OCI-LY1 (cell line): ENCODE data around the gene HINT1.
"Not testable (repeated sequence)": the region's sequence is repeated elsewhere in the genome, so short reads cannot be mapped to it uniquely, and the experiment has no call there.

Source experiments
- H2AFZ ChIP-seq: fragments of 200-600 bp; sonication (generic), shearing (Covaris generic); 2 replicates; pipeline ENCODE4 v1.6.0; 2014; ENCODE audit warnings: antibody characterized with exemption, mild to moderate bottlenecking, low read length
- H3F3A ChIP-seq: fragments of 200-600 bp; sonication (generic), shearing (Covaris generic); 2 replicates; pipeline ENCODE4 v1.6.0; 2014; ENCODE audit warnings: mild to moderate bottlenecking, antibody characterized with exemption, low read length, moderate library complexity; ENCODE audit not compliant: insufficient read depth
- H3K27ac ChIP-seq: fragments of 200-600 bp; sonication (generic); 2 replicates; pipeline ENCODE4 v1.5.1; 2014; ENCODE audit warnings: low read length, mixed run types, mild to moderate bottlenecking, low read depth; ENCODE audit not compliant: poor library complexity, severe bottlenecking
- H3K27me3 ChIP-seq: fragments of 200-600 bp; sonication (generic); 2 replicates; pipeline ENCODE4 v1.6.0; 2014; ENCODE audit warnings: antibody characterized with exemption, mild to moderate bottlenecking, low read length, moderate library complexity; ENCODE audit not compliant: insufficient read depth
- H3K36me3 ChIP-seq: fragments of 200-600 bp; sonication (generic); 2 replicates; pipeline ENCODE4 v1.6.1; 2014; ENCODE audit warnings: mild to moderate bottlenecking, antibody characterized with exemption, low read length, moderate library complexity, mixed read lengths; ENCODE audit not compliant: insufficient read depth
- H3K4me1 ChIP-seq: fragments of 200-600 bp; sonication (generic); 2 replicates; pipeline ENCODE4 v1.5.1; 2014; ENCODE audit warnings: mild to moderate bottlenecking, low read length, moderate library complexity; ENCODE audit not compliant: insufficient read depth, severe bottlenecking
- H3K4me2 ChIP-seq: fragments of 200-600 bp; sonication (generic), shearing (Covaris generic); 2 replicates; pipeline ENCODE4 v1.6.1; 2014; ENCODE audit warnings: low read length
- H3K4me3 ChIP-seq: fragments of 200-600 bp; sonication (generic); 2 replicates; pipeline ENCODE4 v1.5.1; 2014; ENCODE audit warnings: low read length, low read depth, mild to moderate bottlenecking, mixed read lengths; ENCODE audit not compliant: poor library complexity, severe bottlenecking
- H3K79me2 ChIP-seq: fragments of 200-600 bp; shearing (Covaris generic); 2 replicates; pipeline ENCODE4 v1.6.1; 2016; ENCODE audit warnings: mixed run types, low read length, mixed read lengths; ENCODE audit not compliant: insufficient read depth
- H3K9ac ChIP-seq: fragments of 200-600 bp; sonication (generic), shearing (Covaris generic); 2 replicates; pipeline ENCODE4 v1.6.1; 2014; ENCODE audit warnings: mild to moderate bottlenecking, low read length, mixed read lengths
- H3K9me2 ChIP-seq: fragments of 200-600 bp; sonication (generic), shearing (Covaris generic); 2 replicates; pipeline ENCODE4 v1.6.1; 2014; ENCODE audit warnings: low read depth, mild to moderate bottlenecking, low read length, mixed read lengths
- H3K9me3 ChIP-seq: fragments of 200-600 bp; shearing (Covaris generic); 2 replicates; pipeline ENCODE4 v1.6.1; 2014; ENCODE audit warnings: low read length, mixed read lengths
- H4K20me1 ChIP-seq: fragments of 200-600 bp; sonication (generic), shearing (Covaris generic); 2 replicates; pipeline ENCODE4 v1.6.0; 2016; ENCODE audit warnings: mild to moderate bottlenecking, low read length; ENCODE audit not compliant: insufficient read depth
- EZH2 ChIP-seq: fragments of 200-600 bp; sonication (generic), shearing (Covaris generic); IDR thresholded peaks from 2 replicates; pipeline ENCODE4 v1.8.0; 2017; ENCODE audit warnings: borderline replicate concordance, mixed run types, mild to moderate bottlenecking, antibody characterized with exemption, low read length, moderate library complexity, mixed read lengths
- TF ChIP-seq, protein P1 (sequence below): fragments of 200-600 bp; sonication (generic), shearing (Covaris generic); IDR thresholded peaks from 2 replicates; pipeline ENCODE4 v1.5.1; 2017; ENCODE audit warnings: mild to moderate bottlenecking, antibody characterized with exemption, low read length, moderate library complexity, mixed read lengths

The HINT1 gene

DNA sequence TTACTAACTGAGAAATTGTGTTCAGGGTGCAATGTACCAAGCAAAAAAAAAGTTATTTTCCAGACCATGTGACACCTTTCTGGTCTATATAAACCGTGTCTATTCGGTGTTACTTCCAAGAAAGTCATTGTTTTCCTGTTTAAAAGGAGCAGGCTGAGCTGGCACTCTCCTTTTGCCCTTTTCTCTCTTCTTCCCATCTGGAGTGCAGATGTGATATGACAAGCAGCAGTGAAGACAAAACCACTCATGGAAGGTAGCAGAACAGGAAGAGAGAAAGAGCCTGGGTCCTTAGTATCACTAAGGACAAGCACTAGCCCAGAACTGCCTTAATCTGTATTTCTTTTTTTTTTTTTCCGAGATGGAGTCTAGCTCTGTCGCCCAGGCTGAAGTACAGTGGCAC lies 31.3 kb upstream of the HINT1 start:
- no peaks in the 10 kb centered on the region for H3K9me3 ChIP-seq
- no peaks in the 10 kb centered on the region for H3K9me2 ChIP-seq
- no peak for TF ChIP-seq EZH2
- TF ChIP-seq, protein P1, sequence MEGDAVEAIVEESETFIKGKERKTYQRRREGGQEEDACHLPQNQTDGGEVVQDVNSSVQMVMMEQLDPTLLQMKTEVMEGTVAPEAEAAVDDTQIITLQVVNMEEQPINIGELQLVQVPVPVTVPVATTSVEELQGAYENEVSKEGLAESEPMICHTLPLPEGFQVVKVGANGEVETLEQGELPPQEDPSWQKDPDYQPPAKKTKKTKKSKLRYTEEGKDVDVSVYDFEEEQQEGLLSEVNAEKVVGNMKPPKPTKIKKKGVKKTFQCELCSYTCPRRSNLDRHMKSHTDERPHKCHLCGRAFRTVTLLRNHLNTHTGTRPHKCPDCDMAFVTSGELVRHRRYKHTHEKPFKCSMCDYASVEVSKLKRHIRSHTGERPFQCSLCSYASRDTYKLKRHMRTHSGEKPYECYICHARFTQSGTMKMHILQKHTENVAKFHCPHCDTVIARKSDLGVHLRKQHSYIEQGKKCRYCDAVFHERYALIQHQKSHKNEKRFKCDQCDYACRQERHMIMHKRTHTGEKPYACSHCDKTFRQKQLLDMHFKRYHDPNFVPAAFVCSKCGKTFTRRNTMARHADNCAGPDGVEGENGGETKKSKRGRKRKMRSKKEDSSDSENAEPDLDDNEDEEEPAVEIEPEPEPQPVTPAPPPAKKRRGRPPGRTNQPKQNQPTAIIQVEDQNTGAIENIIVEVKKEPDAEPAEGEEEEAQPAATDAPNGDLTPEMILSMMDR, result no peak
- H3K9ac ChIP-seq, result no peak overlapping the region
- no peaks in the 10 kb centered on the region for H3K4me1 ChIP-seq
- no peaks in the 10 kb centered on the region for H3K27me3 ChIP-seq
- no peak overlapping the region for H3K4me2 ChIP-seq
- no peaks in the 10 kb centered on the region for H3F3A ChIP-seq
- no peak overlapping the region for H3K4me3 ChIP-seq
- H3K79me2 ChIP-seq, result no peaks in the 10 kb centered on the region
- H3K36me3 ChIP-seq, result peaks cover 12% of the 10 kb centered on the region; the same call in 1 of the 2 replicates
- H2AFZ ChIP-seq, result no peak overlapping the region
- no peak overlapping the region for H3K27ac ChIP-seq
- H4K20me1 ChIP-seq, result no peaks in the 10 kb centered on the region

DNA sequence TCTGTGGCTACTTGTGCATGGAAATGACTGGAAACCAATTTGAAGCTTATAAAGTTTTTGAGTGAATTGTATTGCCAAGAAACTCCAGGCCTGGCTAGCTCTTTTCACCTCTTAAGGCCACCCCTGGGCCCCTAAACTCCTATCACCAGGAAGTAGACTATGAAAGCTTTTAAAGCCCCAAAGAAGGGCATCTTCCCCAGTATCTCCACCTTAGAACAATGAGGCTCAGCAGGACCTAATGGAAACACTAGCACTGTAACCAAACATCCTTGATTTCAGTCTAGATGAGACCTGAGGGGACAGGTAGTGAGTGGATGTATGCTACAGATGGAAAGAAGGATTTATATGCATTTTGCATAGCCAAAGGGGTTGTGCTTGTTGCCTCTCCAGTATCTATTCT lies 30.6 kb upstream of the HINT1 start:
- H3K79me2 ChIP-seq, result no peaks in the 10 kb centered on the region
- TF ChIP-seq, protein P1, result no peak
- TF ChIP-seq EZH2, result no peak
- H2AFZ ChIP-seq, result no peak overlapping the region
- no peaks in the 10 kb centered on the region for H3K27me3 ChIP-seq
- H3K27ac ChIP-seq, result no peak overlapping the region
- H3K9me3 ChIP-seq, result no peaks in the 10 kb centered on the region
- no peaks in the 10 kb centered on the region for H4K20me1 ChIP-seq
- H3F3A ChIP-seq, result no peaks in the 10 kb centered on the region
- H3K4me2 ChIP-seq, result no peak overlapping the region
- no peak overlapping the region for H3K4me3 ChIP-seq
- H3K4me1 ChIP-seq, result no peaks in the 10 kb centered on the region
- peaks cover 12% of the 10 kb centered on the region; the same call in 1 of the 2 replicates for H3K36me3 ChIP-seq
- no peaks in the 10 kb centered on the region for H3K9me2 ChIP-seq
- no peak overlapping the region for H3K9ac ChIP-seq

- Histone ChIP-seq H3K9me2 (no peaks in the 10 kb centered on the region), H3K4me1 (no peaks in the 10 kb centered on the region), H3K27me3 (no peaks in the 10 kb centered on the region), H3K9ac (no peak overlapping the region), H2AFZ (no peak overlapping the region), H3K9me3 (no peaks in the 10 kb centered on the region), H3K27ac (no peak overlapping the region), H3K4me2 (no peak overlapping the region), H4K20me1 (no peaks in the 10 kb centered on the region), H3F3A (no peaks in the 10 kb centered on the region), H3K79me2 (no peaks in the 10 kb centered on the region), H3K4me3 (no peak overlapping the region), H3K36me3 (peaks cover 6% of the 10 kb centered on the region; the same call in 1 of the 2 replicates)
- TF ChIP-seq, protein P1, result no peak
- TF ChIP-seq EZH2, result no peak
These were observed 29.7 kb upstream of the HINT1 start for GRCh38 chr5:131194725-131195124.

DNA sequence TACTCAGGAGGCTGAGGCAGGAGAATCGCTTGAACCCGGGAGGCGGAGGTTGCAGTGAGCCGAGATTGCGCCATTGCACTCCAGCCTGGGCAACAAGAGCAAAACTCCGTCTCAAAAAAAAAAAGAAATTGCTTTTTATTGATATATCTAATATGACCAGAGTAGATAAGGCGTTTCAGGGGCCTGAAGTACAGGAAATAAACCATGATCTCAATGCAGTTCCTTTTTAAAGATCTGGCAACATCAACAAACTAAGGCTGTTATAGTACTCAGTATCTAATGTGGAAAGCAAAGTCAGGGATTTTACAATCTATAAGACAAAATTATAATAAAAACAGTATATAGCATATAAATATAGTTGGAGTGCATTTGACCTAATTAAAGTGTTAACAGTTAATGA lies 28.8 kb upstream of the HINT1 start:
- not testable (repeated sequence) for H3K4me1 ChIP-seq, H3K79me2 ChIP-seq, H3K27ac ChIP-seq, H2AFZ ChIP-seq, H3K9me3 ChIP-seq, H3F3A ChIP-seq, H3K36me3 ChIP-seq, H3K27me3 ChIP-seq, H3K4me2 ChIP-seq, H3K9ac ChIP-seq, H3K4me3 ChIP-seq, H4K20me1 ChIP-seq, H3K9me2 ChIP-seq
